ENCODE data around the gene SIGLEC8. TPM values are rescaled to one million over a fixed set of nuclear protein-coding genes. Genes with fewer than 3 reads are reported as not detected.

The SIGLEC8 gene
- total and polyA plus RNA-seq, 9 of the 15 experiments (the other 6 are each of a cell fraction or from before 2014, with no cell fraction given) = 0.04 to 0.65 (median 0.39) TPM

GRCh38 chr19:51418707-51419106 is 39.5 kb downstream of the SIGLEC8 start:
- DNase-seq (ENCODE audit: extremely low read depth in 1 of 4, low spot score in 3 of 4) (no peak), FAIRE-seq (no peak), ATAC-seq (no peak)
- CTCF ChIA-PET (ENCODE audit: low intra/inter-chr PET ratio) = no interaction called here
- POLR2A ChIA-PET = interaction anchor here (0.8 to 1.9 kb wide), 3 partner anchors 11 to 238 kb away, joined by 3 to 6 read pairs (median 5); no protein-coding TSS in a partner anchor
- Histone ChIP-seq H3K36me3 (ENCODE audit: control insufficient read depth, insufficient read depth, low read length) (no peaks in the 10 kb centered on the region), H3K9ac (ENCODE audit: insufficient read depth in 1 of 2, low read depth in 2 of 2, low read length in 2 of 2) (no peak overlapping the region), H3K4me1 (replicated peaks in 1 of 2; ENCODE audit: control insufficient read depth in 2 of 2, insufficient read depth in 2 of 2, low read length in 2 of 2) (peaks cover 9 to 36% of the 10 kb centered on the region in 2 experiments), H3K27ac (ENCODE audit: extremely low read depth, low read depth, low read length) (no peak overlapping the region), H3K4me2 (ENCODE audit: insufficient read depth, low read length) (no peak overlapping the region), H4K20me1 (replicated peaks; ENCODE audit: control insufficient read depth, insufficient read depth, low read length) (no peaks in the 10 kb centered on the region), H3K9me1 (ENCODE audit: control insufficient read depth, insufficient read depth, low read length) (no peaks in the 10 kb centered on the region), H2AFZ (ENCODE audit: low read depth, low read length) (no peak overlapping the region), H3K27me3 (ENCODE audit: control insufficient read depth in 2 of 2, insufficient read depth in 2 of 2, low read length in 2 of 2) (no peaks in the 10 kb centered on the region), H3K9me3 (replicated peaks; ENCODE audit: control insufficient read depth, insufficient read depth, low read depth, low read length) (no peaks in the 10 kb centered on the region), H3K79me2 (ENCODE audit: control insufficient read depth, insufficient read depth, low read length) (no peaks in the 10 kb centered on the region), H3K4me3 (no peak overlapping the region)
- in situ Hi-C loops (cut with MboI) (no loop called here), intact Hi-C loops (cut with micrococcal nuclease) (no loop called here)
- no TSS peak for BruUV-seq (replicated peaks)
- WGBS (ENCODE audit: insufficient coverage, low coverage, missing lambda C conversion rate) = 53% methylated on average over 2 of the region's 2 CpGs
- TF ChIP-seq MAFK (IDR thresholded peaks at IDR 0.05; ENCODE audit: low read length) (no peak), IRF2 (CRISPR knock-in tag; IDR thresholded peaks at IDR 0.05) (no peak), CREB1 (IDR thresholded peaks at IDR 0.05) (no peak), CREB1 (CRISPR knock-in tag; IDR thresholded peaks at IDR 0.05) (no peak)
- TF ChIP-seq, protein P1, sequence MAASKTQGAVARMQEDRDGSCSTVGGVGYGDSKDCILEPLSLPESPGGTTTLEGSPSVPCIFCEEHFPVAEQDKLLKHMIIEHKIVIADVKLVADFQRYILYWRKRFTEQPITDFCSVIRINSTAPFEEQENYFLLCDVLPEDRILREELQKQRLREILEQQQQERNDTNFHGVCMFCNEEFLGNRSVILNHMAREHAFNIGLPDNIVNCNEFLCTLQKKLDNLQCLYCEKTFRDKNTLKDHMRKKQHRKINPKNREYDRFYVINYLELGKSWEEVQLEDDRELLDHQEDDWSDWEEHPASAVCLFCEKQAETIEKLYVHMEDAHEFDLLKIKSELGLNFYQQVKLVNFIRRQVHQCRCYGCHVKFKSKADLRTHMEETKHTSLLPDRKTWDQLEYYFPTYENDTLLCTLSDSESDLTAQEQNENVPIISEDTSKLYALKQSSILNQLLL (CRISPR knock-in tag; IDR thresholded peaks at IDR 0.05; ENCODE audit: borderline replicate concordance) = no peak

DNA sequence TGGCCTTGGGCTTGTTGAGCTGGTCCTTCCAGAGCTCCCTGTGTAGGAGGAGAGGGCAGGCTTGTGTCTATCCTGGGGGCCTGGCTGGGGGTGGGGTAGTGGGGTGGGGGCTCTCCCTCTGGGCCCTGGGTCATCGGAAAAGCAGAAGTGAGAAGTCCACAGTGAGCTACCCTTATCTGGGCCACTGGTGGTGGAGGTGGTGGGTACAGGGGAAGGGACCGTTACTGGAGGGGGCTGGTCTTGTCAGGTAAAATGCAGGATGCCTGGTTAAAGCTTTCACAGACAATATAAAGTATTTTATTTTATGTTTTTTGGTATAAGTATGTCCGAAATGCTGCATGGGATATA is 40.5 kb downstream of the SIGLEC8 start:
- Histone ChIP-seq H3K9me3 (replicated peaks; ENCODE audit: control insufficient read depth, insufficient read depth, low read depth, low read length) (no peaks in the 10 kb centered on the region), H3K9ac (ENCODE audit: insufficient read depth in 1 of 2, low read depth in 2 of 2, low read length in 2 of 2) (peak overlapping the region in 1 of 2 experiments; percentile 67; a peak in 2 of 4 replicates), H3K4me2 (ENCODE audit: insufficient read depth, low read length) (no peak overlapping the region), H3K36me3 (ENCODE audit: control insufficient read depth, insufficient read depth, low read length) (no peaks in the 10 kb centered on the region), H3K27me3 (ENCODE audit: control insufficient read depth in 2 of 2, insufficient read depth in 2 of 2, low read length in 2 of 2) (no peaks in the 10 kb centered on the region), H3K27ac (ENCODE audit: extremely low read depth, low read depth, low read length) (no peak overlapping the region), H3K9me1 (ENCODE audit: control insufficient read depth, insufficient read depth, low read length) (no peaks in the 10 kb centered on the region), H3K4me1 (replicated peaks in 1 of 2; ENCODE audit: control insufficient read depth in 2 of 2, insufficient read depth in 2 of 2, low read length in 2 of 2) (peaks cover 9 to 36% of the 10 kb centered on the region in 2 experiments), H3K4me3 (no peak overlapping the region), H3K79me2 (ENCODE audit: control insufficient read depth, insufficient read depth, low read length) (no peaks in the 10 kb centered on the region), H4K20me1 (replicated peaks; ENCODE audit: control insufficient read depth, insufficient read depth, low read length) (no peaks in the 10 kb centered on the region), H2AFZ (ENCODE audit: low read depth, low read length) (no peak overlapping the region)
- ChIA-PET CTCF (ENCODE audit: low intra/inter-chr PET ratio) (interaction anchor here (0.6 kb wide), 1 partner anchor 239 kb away, joined by 3 read pairs; no protein-coding TSS in a partner anchor), POLR2A (interaction anchor here (0.6 to 1.3 kb wide), 2 partner anchors 10 to 83 kb away, joined by 4 to 5 read pairs; no protein-coding TSS in a partner anchor)
- no peak for FAIRE-seq
- in situ Hi-C loops (cut with MboI) (no loop called here), intact Hi-C loops (cut with micrococcal nuclease) (no loop called here)
- DNase-seq (ENCODE audit: extremely low read depth in 1 of 4, low spot score in 3 of 4) = no peak
- ATAC-seq = no peak; the same call in 2 of the 3 replicates
- BruUV-seq (replicated peaks) = no TSS peak
- 6% methylated on average over 2 of the region's 3 CpGs for WGBS (ENCODE audit: insufficient coverage, low coverage, missing lambda C conversion rate)
- TF ChIP-seq RBM14 (IDR thresholded peaks at IDR 0.05; ENCODE audit: borderline replicate concordance, insufficient read depth, low read depth, low read length) = no peak
- TF ChIP-seq, protein P2, sequence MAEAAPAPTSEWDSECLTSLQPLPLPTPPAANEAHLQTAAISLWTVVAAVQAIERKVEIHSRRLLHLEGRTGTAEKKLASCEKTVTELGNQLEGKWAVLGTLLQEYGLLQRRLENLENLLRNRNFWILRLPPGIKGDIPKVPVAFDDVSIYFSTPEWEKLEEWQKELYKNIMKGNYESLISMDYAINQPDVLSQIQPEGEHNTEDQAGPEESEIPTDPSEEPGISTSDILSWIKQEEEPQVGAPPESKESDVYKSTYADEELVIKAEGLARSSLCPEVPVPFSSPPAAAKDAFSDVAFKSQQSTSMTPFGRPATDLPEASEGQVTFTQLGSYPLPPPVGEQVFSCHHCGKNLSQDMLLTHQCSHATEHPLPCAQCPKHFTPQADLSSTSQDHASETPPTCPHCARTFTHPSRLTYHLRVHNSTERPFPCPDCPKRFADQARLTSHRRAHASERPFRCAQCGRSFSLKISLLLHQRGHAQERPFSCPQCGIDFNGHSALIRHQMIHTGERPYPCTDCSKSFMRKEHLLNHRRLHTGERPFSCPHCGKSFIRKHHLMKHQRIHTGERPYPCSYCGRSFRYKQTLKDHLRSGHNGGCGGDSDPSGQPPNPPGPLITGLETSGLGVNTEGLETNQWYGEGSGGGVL (CRISPR knock-in tag; IDR thresholded peaks at IDR 0.05) = no peak
- no peak for TF ChIP-seq ETS2 (tag; IDR thresholded peaks at IDR 0.05; ENCODE audit: borderline replicate concordance, poor library complexity, severe bottlenecking)
- no peak for TF ChIP-seq ZBTB49 (CRISPR knock-in tag; IDR thresholded peaks at IDR 0.05; ENCODE audit: borderline replicate concordance)

Measured in K562 (cell line).